HG03196 (cell line): ENCODE measurements around the gene TFCP2L1.
"Not testable (repeated sequence)": the region's sequence is repeated elsewhere in the genome, so short reads cannot be mapped to it uniquely, and the experiment has no call there.

Source experiments
- ATAC-seq: cut with Tn5 transposase; IDR thresholded peaks from one replicate; pipeline ENCODE4 v1.9.1; 2021; ENCODE audit not compliant: unreplicated experiment

TFCP2L1 gene

DNA sequence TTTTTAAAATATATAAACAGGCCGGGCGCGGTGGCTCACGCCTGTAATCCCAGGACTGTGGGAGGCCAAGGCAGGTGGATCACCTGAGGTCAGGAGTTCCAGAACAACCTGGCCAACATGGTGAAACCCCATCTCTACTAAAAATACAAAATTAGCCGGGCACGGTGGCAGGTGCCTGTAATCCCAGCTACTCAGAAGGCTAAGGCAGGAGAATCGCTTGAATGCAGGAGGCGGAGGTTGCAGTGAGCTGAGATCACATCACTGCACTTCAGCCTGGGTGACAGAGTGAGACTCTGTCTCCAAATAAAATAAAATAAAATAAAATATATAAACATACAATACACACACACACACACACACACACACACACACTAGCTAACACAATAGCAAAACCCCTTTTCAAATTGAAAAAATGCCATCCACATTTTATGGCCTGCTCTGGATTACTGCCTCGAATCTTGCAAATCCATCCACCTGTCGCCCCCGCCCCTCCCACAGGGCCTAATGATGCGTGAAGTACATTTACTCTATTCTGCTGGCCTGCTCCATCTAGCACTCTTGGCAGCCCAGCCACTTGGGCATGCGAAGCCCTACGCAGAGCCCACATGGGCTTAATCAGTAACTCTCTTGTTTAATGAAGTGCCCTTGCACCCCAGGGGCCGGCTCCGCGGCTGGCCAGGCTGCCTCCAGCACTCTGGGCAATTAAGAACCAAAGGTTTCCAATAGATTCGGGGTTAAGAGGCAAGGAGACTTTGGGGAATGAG is 57.4 kb downstream of the TFCP2L1 start:
- not testable (repeated sequence) for ATAC-seq

GRCh38 chr2:121225681-121226080 is 59.3 kb downstream of the TFCP2L1 start:
- not testable (repeated sequence) for ATAC-seq

DNA sequence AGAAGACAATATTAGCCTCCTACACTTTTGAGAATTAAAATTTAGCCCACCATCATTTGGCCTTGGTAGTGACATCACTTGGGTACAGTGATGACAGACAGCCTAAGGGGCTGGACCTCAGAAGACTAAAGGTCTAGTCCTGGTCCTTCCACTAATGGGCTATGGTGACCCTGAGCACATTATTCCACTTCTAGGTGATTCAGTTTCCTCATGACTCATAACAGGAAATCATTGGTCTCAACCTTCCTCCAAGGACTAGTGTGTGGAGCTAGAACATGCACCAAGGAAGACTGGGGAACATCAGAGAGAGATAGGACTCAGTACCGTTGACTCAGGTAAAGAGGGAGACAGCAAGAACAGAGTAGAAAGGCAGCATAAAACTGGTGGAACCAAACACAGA is 64.0 kb downstream of the TFCP2L1 start:
- no peak for ATAC-seq

- no peak for ATAC-seq
Measured at GRCh38 chr2:121219866-121220265, 65.1 kb downstream of the TFCP2L1 start.

GRCh38 chr2:121218386-121218938 is 66.5 kb downstream of the TFCP2L1 start:
- no peak for ATAC-seq

DNA sequence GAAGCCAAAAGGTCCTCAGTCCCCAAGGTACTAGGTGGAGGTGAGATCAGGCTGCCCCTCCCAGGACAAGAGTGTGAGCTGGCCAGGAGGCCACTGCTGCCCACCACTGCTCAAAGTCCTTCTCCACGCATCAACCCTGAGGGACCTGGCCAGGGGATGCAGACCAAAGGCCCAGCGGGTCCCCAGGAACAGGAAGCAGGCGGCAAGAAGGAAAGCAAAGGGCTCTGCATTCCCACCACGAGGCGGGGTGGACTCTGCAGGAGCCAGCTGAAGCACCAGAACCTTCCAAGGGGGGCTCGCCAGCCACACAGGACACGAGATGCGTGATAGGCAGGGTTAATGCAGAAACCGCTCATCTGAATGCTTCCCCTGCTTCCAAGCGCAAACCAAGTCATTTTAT is 67.4 kb downstream of the TFCP2L1 start:
- no peak for ATAC-seq

GRCh38 chr2:121214296-121214695 is 70.7 kb downstream of the TFCP2L1 start:
- no peak for ATAC-seq

DNA sequence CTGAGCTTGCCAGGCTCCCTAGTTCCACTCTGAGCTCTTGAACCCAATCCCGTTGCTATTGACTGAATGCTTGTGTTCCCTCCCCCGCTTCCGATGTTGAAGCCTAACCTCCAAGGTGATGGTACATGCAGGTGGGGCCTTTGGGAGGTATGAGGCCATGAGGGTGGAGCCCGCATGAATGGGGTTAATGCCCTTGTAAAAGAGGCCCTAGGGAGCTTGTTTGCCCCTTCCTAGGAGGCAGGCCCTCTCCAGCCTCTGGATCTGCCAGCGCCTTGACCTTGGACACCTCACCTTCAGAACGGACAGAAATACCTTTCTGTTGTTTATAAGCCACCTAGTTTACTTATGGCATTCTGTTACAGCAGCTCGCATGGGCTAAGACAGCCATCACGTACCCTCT is 71.6 kb downstream of the TFCP2L1 start:
- no peak for ATAC-seq

GRCh38 chr2:121212661-121213325 is 72.2 kb downstream of the TFCP2L1 start:
- ATAC-seq = no peak

DNA sequence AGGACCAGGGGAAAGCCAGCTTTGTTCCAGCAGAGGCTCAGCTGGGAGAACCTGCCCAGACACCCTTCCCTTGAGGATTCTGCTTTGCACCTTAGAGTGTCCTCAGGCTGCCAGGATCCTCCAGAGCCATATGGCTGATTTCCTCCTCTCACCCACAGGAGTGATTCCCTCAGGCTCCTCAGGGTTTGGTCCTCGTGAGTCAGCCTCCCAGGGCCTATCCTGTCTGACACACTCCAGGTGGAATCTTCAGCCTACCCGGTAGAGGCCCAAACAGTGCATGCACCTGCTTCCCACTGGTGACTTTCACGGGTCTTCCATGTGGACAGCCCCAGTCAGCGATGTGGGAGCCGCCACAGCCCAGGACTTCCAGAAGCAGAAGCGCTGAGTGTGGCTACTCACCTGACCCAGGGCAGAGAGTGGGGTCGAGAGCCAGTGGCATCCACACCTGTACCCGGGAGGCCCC is 73.3 kb downstream of the TFCP2L1 start:
- no peak for ATAC-seq

GRCh38 chr2:121211251-121211650 is 73.8 kb downstream of the TFCP2L1 start:
- ATAC-seq = no peak

DNA sequence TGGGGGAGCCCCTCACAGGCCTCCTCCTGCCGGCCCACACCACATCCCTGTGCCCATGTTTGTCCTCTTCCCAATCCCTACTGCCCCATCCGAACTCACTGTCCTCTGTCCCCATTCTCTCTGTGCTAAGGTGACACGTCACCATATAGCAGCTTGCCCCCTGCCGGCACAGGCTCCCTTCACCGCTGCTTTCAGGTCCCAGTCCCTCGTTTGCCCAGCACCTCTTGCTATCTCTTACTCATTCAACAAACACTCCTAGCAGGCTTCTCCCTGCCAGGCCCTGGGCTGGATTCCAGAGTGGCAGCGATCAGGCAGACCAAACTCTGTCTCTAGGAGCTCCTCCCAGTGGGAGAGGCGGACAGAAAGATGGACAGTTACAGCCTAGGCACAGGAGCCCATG is 74.3 kb downstream of the TFCP2L1 start:
- no peak for ATAC-seq

- no peak for ATAC-seq
Measured at GRCh38 chr2:121209014-121209610, 75.9 kb downstream of the TFCP2L1 start.

DNA sequence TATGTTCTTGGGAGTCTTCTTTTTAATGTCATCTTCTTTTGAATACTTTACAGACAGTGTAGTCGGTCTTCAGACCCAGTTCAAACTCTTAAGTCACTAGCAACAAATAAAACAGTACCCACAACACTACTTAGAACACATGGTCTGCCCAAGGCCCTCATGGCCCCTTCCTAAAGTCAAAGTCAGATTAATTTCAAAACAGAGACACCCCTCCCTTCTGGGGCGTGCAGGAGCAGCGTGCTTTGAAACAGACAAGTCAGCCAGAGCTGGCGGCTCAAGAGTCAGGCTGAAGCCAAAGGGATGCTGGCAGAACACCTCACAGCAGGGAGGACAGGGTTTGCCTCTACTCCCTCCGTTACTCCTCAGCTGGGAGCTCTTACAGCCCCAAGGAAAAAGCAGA is 77.5 kb downstream of the TFCP2L1 start:
- no peak for ATAC-seq

DNA sequence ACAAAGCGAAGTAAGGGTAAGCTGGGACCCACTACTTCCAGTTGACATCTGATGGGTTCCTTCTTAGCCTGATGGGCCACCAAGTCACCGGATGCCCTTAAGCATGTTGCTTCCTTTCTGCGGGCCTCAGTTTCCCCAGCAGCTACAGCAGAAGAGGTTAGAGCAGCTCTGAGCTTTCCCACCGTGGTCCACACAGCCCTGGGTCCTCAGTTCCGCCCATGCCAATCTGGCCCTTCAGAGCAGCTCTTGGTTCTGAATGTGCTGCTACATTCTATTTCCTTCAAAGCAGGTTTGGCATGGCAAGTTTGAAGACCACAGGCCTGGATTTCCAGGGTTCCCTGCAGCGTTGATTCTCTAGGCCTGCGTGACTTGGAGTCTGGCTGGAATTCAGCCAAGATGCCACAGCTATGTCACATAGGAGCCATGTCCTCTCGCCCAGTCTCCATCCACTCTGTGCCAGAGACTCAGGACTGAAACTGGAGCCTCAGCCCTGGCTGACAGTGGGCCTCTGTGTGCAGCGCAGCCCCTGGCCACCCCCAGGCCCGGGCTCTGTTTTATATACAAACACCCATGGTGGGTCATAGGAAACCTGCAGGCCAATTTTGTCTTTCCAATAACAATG is 79.6 kb downstream of the TFCP2L1 start:
- no peak for ATAC-seq

- ATAC-seq = no peak
Measured at GRCh38 chr2:121203591-121204249, 81.3 kb downstream of the TFCP2L1 start.

GRCh38 chr2:121202541-121203310 is 82.3 kb downstream of the TFCP2L1 start:
- ATAC-seq = no peak

- ATAC-seq = no peak
Measured at GRCh38 chr2:121201796-121202195, 83.2 kb downstream of the TFCP2L1 start.

DNA sequence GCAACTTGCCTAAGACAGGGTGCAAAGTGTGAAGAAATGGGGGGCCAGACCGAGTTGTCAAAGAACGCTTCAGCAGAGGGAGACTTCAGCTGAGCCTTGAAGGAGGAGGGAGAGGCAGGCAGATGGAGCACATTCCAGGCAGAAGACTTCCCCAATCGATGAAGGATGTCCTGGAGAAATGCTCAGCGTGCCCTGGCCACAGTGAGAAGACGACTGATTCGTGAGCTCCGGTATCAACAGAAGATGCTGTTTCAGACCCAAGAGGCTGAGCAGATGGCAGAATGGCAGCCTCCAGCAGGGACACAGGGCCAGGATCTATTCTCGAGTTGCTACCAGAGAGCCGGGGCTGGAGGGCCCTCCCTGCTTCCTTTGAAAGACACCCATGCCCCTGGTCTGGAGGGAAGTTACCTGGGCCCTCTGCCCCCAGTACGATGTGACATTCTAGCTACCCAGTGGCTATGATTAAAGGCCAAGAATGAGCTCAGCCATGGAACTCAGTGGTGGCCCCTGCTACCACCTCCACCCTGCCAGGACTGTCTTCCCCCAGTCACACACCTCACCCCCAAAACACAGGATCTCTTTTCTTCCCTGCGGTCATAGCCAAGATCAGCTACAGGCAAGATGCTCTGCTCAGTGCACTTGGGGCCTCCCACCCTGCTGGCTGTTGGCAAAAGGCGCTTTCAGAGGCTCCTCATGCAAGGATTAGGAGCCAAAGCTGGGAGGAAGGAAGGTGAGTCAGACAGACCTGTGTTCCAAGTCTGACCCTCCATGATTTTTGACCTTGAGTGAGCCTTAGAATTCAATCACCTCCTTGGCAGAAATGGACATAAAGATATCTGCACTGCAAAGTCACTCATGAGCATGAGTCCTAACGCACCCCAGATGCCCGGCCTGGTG is 84.3 kb downstream of the TFCP2L1 start:
- no peak for ATAC-seq
